ENCODE data around the gene ENGASE.

Gene ENGASE

DNA sequence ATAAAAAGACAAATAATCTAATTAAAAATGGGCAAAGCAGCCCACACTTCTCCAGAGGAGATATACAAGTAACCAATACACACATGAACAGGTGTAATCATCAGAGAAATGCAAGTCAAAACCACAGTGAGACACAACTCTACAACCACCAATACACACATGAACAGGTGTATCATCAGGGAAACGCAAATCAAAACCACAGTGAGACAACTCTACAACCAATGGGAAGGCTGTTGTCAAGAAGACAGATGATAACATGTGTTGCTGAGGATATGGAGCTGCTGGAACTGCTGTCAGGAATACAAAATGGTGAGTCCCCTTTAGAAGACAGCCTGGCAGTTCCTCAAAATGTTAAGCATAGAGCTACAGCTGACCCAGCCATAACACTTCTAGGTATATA lies 22.5 kb upstream of the ENGASE start:
- Histone ChIP-seq H3K4me3 (ENCODE audit: low read depth in 1 of 2, low read length in 1 of 2) (no peak overlapping the region), H3K4me1 (ENCODE audit: control insufficient read depth in 1 of 2, insufficient read depth in 1 of 2, low read depth in 1 of 2, low read length in 1 of 2) (no peaks in the 10 kb centered on the region), H3K9me3 (no peaks in the 10 kb centered on the region), H3K27ac (no peak overlapping the region), H3K36me3 (no peaks in the 10 kb centered on the region), H3K27me3 (peaks cover 24% of the 10 kb centered on the region)
- TF ChIP-seq, protein P1, sequence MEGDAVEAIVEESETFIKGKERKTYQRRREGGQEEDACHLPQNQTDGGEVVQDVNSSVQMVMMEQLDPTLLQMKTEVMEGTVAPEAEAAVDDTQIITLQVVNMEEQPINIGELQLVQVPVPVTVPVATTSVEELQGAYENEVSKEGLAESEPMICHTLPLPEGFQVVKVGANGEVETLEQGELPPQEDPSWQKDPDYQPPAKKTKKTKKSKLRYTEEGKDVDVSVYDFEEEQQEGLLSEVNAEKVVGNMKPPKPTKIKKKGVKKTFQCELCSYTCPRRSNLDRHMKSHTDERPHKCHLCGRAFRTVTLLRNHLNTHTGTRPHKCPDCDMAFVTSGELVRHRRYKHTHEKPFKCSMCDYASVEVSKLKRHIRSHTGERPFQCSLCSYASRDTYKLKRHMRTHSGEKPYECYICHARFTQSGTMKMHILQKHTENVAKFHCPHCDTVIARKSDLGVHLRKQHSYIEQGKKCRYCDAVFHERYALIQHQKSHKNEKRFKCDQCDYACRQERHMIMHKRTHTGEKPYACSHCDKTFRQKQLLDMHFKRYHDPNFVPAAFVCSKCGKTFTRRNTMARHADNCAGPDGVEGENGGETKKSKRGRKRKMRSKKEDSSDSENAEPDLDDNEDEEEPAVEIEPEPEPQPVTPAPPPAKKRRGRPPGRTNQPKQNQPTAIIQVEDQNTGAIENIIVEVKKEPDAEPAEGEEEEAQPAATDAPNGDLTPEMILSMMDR (IDR thresholded peaks at IDR 0.05): no peak

DNA sequence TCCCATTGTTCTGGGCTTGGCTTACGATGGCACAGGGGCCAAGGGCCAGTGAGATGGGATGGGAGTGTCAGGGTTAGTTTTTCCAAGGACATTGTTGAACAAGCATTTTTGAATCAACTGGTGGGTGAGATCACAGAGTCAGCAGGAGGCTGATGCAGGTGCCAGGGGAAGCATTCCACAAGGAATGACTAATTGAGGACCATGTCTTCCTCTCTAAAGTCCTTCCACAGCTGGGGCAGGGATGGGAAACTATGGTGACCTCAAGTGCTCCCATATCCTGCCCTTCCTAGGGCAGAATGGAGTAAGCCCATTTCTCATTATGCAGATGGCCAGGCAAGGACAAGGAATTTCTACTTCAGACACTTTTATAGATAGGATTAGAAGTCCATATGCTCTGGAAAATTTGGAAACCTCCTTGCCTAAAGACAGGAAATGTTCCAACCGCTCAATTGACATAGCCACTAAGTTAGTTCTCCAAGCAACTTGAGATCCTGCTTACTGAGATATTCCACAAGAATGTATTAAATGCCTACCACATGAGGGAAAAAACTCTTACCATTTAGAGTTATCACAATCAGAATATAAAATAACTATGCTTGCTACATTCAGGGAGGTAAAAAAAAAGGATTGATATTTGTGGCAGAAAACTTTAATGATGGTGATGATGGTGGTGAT lies 21.2 kb upstream of the ENGASE start:
- TF ChIP-seq, protein P1 (IDR thresholded peaks at IDR 0.05): no peak
- Histone ChIP-seq H3K36me3 (no peaks in the 10 kb centered on the region), H3K27ac (no peak overlapping the region), H3K4me3 (ENCODE audit: low read depth in 1 of 2, low read length in 1 of 2) (no peak overlapping the region), H3K9me3 (no peaks in the 10 kb centered on the region), H3K4me1 (ENCODE audit: control insufficient read depth in 1 of 2, insufficient read depth in 1 of 2, low read depth in 1 of 2, low read length in 1 of 2) (peaks cover under 1 to 5% of the 10 kb centered on the region in 2 experiments), H3K27me3 (peaks cover 28% of the 10 kb centered on the region)

DNA sequence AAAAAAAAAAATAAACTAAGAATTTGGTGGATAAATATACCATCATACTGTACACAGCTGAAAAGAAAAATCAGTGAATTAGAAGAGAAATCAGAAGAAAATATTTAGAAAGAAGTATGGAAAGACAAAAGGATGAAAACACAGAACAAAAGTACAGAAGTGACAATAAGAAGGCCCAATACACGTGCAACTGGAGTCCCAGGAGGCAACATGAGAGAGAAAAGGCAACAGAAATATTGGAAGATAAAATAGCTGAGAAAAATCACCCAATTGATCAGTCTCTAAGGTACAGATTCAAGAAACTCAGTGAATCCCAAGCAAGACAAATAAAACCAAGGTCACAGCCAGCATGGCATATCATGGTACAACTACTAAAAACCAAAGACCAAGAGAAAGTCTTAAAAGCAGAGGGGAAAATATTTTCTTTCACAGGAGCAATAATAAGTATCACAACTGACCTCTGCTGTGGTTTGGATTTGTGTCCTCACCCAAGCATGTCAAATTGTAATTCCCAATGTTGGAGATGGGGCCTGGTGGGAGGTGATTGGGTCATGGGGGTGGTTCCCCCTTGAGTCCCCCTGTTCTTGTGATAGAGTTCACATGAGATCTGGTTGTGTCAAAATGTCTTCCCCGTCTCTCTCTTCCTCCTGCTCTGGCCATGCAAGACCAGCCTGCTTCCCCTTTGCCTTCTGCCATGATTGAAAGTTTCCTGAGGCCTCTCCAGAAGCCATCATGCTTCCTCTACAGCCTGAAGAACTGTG lies 20.2 kb upstream of the ENGASE start:
- TF ChIP-seq, protein P1 (IDR thresholded peaks at IDR 0.05): no peak
- no peak overlapping the region for H3K4me3 ChIP-seq (ENCODE audit: low read depth in 1 of 2, low read length in 1 of 2)
- peaks cover 8 to 9% of the 10 kb centered on the region in 2 experiments for H3K4me1 ChIP-seq (ENCODE audit: control insufficient read depth in 1 of 2, insufficient read depth in 1 of 2, low read depth in 1 of 2, low read length in 1 of 2)
- H3K36me3 ChIP-seq: no peaks in the 10 kb centered on the region
- H3K9me3 ChIP-seq: no peaks in the 10 kb centered on the region
- H3K27ac ChIP-seq: no peak overlapping the region
- H3K27me3 ChIP-seq: peaks cover 30% of the 10 kb centered on the region

DNA sequence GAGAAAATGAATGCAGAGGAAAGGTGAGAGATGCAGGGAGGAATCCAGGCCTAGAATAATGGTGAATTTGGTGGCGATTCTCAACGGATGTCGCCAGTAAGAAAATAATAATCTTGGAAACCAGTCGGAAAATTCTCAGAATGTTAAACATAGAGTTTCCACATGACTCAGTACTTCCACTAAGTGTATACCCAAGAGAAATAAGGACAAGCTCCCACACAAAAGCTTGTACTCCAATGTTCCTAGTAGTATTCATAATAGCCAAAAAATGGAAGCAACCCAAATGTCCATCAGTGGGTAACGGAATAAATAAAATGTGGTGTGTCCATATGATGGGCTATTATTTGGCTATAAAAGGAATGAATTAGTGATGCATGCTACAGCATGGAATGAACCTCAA lies 19.4 kb upstream of the ENGASE start:
- H3K4me3 ChIP-seq (ENCODE audit: low read depth in 1 of 2, low read length in 1 of 2): no peak overlapping the region
- H3K27me3 ChIP-seq: peaks cover 32% of the 10 kb centered on the region
- no peaks in the 10 kb centered on the region for H3K9me3 ChIP-seq
- peaks cover 8 to 9% of the 10 kb centered on the region in 2 experiments for H3K4me1 ChIP-seq (ENCODE audit: control insufficient read depth in 1 of 2, insufficient read depth in 1 of 2, low read depth in 1 of 2, low read length in 1 of 2)
- no peak overlapping the region for H3K27ac ChIP-seq
- H3K36me3 ChIP-seq: no peaks in the 10 kb centered on the region
- TF ChIP-seq, protein P1 (IDR thresholded peaks at IDR 0.05): no peak

DNA sequence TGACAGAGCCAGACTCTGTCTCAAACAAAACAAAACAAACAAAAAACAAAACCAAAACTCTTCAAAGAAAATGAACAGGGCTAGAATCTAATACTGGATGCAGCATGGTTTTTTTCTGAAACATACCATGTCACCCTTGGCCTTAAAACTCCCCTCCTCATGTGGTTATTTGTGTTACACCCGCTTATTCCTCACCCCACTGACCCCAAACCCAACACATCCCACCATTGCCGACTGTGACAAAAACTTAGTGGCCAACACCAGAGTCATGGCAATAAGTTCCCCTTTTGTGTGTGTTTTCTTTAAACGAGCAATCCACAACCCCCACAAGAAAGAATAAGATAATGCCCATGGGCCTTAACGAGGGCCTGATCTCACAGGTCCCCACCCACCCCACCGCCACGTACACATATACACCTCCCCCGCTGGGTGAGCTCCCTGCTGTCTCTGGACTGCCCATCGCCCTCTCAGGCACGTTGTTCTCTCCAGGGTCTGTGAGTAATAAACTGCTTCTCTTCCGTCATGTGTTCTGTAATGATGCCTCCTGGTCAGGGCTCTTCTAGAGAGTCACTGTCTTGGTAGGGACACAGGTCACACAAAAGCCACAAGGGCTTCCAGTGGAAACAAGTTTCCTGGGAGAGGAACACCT lies 16.8 kb upstream of the ENGASE start:
- Histone ChIP-seq H3K27me3 (peaks cover 37% of the 10 kb centered on the region), H3K9me3 (no peaks in the 10 kb centered on the region), H3K27ac (no peak overlapping the region), H3K4me1 (ENCODE audit: control insufficient read depth in 1 of 2, insufficient read depth in 1 of 2, low read depth in 1 of 2, low read length in 1 of 2) (peaks cover 8 to 9% of the 10 kb centered on the region in 2 experiments), H3K36me3 (no peaks in the 10 kb centered on the region), H3K4me3 (ENCODE audit: low read depth in 1 of 2, low read length in 1 of 2) (no peak overlapping the region)
- TF ChIP-seq, protein P1 (IDR thresholded peaks at IDR 0.05): no peak

Measured in neutrophil (primary cell).